ENCODE measurements around the gene OR2S2. TPM values are rescaled to one million over a fixed set of nuclear protein-coding genes. Genes with fewer than 3 reads are reported as not detected.

Gene OR2S2
- total and polyA plus RNA-seq, 2 of the 8 experiments (the other 6 are each of a cell fraction or from before 2014, with no cell fraction given): not detected

- TF ChIP-seq CHD7 (IDR thresholded peaks at IDR 0.05; ENCODE audit: insufficient replicate concordance, low read length) (no peak), JUND (IDR thresholded peaks at IDR 0.05; ENCODE audit: low read length) (no peak), CHD2 (IDR thresholded peaks at IDR 0.05; ENCODE audit: low read length) (no peak), SAP30 (IDR thresholded peaks at IDR 0.05; ENCODE audit: insufficient read depth, insufficient replicate concordance, low read length) (no peak)
Observed at GRCh38 chr9:35994959-35995358, 37.0 kb upstream of the OR2S2 start (continued).

Data from H1 (cell line).